Skeletal muscle satellite cell (primary cell): ENCODE results near the gene CD79A.
A peak's percentile ranks its signal among the peaks of the same experiment; 100 is the strongest.

Source experiments
- H3K27me3 ChIP-seq: 2 replicates; pipeline ENCODE4 v1.7.0; 2013; ENCODE audit warnings: low read length; ENCODE audit not compliant: control insufficient read depth, insufficient read depth
- H3K36me3 ChIP-seq: 2 replicates; pipeline ENCODE4 v1.7.0; 2013; ENCODE audit warnings: mild to moderate bottlenecking, control low read depth, low read length; ENCODE audit not compliant: insufficient read depth
- H3K4me1 ChIP-seq: 2 replicates; pipeline ENCODE4 v1.7.0; 2013; ENCODE audit warnings: low read length; ENCODE audit not compliant: control insufficient read depth, insufficient read depth
- H3K4me2 ChIP-seq: 2 replicates; pipeline ENCODE4 v1.7.0; 2013; ENCODE audit warnings: mild to moderate bottlenecking, low read length
- H3K4me3 ChIP-seq: 2 replicates; pipeline ENCODE4 v1.7.0; 2013; ENCODE audit warnings: low read length
- H3K9ac ChIP-seq: 2 replicates; pipeline ENCODE4 v1.7.0; 2013; ENCODE audit warnings: mild to moderate bottlenecking, low read depth, low read length, moderate library complexity
- H3K9me3 ChIP-seq: replicated peaks from 2 replicates; pipeline ENCODE4 v1.7.0; 2013; ENCODE audit warnings: mild to moderate bottlenecking, control low read depth, low read length

The CD79A gene

DNA sequence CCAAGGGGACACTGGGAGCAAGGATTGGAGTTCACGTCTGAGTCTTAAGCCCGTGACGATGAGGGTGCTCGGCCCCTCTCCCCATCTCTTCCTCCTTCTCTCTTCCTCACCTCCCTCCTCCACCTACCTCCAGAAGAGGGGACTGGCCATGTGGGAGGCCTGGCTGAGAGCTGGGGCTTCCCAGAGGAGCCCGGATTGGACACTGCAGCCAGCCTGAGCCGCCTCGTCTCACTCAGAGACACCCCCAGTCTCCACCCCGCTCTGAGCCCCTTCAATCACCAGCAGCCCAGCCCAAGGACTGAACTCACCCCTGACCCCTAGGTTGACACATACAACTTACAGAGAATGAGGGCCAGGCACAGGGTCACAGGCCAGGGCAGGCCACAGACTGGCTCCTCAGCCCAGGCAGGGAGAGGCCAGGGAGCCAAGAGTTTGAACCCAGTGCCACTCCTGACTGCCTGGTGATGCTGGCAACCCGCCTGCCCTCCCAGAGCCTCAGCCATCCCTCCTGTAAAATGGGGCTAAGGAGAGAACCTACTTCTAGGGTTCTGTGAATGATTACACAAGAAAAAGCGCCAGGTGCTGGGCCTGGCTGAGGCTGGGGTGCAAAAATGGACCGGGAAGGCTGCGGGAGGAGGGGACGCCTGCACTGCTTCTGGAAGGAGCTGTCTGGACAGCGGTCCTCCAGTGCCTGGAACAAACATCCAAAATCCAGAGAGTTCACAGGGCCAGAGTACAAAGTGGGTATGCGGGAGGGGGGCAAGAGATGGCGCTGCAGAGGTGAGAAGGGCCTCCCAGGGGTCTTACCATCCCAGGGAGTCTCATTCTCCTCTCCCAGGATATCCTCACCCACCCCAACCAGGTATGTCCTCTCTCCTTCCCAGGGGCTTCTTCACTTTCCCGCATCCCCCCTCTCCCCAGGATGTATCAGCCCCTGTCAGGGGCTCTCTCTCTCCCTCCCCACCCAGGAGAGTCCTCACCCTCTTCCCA is 1.1 kb downstream of the CD79A start:
- H3K9me3 ChIP-seq, result no peaks in the 10 kb centered on the region
- no peak overlapping the region for H3K4me3 ChIP-seq
- H3K9ac ChIP-seq, result no peak overlapping the region
- H3K4me2 ChIP-seq, result no peak overlapping the region
- H3K36me3 ChIP-seq, result no peaks in the 10 kb centered on the region
- peaks cover 8% of the 10 kb centered on the region for H3K27me3 ChIP-seq
- H3K4me1 ChIP-seq, result peaks cover 7% of the 10 kb centered on the region

DNA sequence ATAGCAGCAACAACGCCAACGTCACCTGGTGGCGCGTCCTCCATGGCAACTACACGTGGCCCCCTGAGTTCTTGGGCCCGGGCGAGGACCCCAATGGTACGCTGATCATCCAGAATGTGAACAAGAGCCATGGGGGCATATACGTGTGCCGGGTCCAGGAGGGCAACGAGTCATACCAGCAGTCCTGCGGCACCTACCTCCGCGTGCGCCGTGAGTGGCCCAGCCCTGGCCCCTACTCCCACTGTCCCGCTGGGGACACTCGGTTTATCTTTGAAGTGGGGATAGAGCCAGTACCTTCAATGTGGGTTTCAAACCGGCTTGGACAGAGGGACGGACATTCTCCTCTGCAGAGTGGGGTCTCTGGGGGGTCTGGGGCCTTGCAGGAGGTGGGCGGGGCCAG is 2.0 kb downstream of the CD79A start:
- H3K4me1 ChIP-seq, result peaks cover 7% of the 10 kb centered on the region
- no peak overlapping the region for H3K4me3 ChIP-seq

DNA sequence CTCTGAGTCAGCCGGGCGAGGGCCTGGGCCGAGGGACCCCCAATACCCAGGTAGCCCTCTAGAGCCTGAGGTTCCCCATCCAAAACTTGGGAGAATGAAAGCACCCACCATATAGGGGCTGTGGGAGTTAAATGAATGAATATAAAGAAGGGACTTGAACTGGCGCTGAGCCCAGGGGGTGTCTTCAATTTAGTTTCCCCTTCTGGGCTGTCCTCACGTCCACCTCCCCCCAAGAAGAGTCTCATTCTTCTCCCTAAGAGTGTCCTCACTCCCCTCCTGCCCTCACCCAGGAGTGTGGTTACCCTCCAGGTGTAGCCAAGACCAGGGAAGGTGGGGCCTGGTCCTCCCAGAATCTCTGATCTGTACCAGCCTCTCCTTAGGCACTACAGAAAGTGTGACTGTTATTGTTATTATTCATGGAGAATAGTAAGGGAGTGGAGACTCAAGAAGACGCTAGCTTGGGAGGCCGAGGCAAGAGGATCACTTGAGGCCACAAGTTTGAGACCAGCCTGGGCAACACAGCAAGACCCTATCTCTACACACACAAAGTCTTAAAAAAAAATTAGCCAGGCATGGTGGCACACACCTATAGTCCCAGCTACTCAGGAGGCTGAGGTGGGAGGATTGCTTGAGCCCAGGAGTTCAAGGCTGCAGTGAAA is 2.7 kb downstream of the CD79A start:
- no peak overlapping the region for H3K4me2 ChIP-seq
- H3K9ac ChIP-seq, result no peak overlapping the region
- no peaks in the 10 kb centered on the region for H3K9me3 ChIP-seq
- no peak overlapping the region for H3K4me3 ChIP-seq
- peaks cover 9% of the 10 kb centered on the region for H3K4me1 ChIP-seq
- H3K27me3 ChIP-seq, result peaks cover 8% of the 10 kb centered on the region
- no peaks in the 10 kb centered on the region for H3K36me3 ChIP-seq

More for the DNA sequence above, 2.0 kb downstream of the CD79A start:
- Histone ChIP-seq H3K4me2 (no peak overlapping the region), H3K36me3 (no peaks in the 10 kb centered on the region), H3K9me3 (no peaks in the 10 kb centered on the region), H3K9ac (no peak overlapping the region), H3K27me3 (peaks cover 8% of the 10 kb centered on the region)

DNA sequence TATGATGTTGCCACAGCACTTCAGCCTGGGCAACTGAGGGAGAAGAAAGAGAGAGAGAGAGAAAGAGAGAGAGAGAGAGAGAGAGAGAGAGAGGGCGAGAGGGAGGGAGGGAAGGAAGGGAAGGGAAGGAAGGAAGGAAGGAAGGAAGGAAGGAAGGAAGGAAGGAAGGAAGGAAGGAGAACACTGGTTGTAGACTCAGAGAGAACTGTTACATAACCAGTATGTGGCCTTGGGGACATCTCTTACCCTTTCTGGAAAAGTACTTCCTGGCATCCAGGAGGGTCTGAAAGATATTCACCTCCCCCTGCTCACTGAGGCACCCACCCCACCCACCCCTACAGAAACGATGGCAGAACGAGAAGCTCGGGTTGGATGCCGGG is 3.2 kb downstream of the CD79A start:
- Histone ChIP-seq H3K9me3 (no peaks in the 10 kb centered on the region), H3K4me3 (no peak overlapping the region), H3K36me3 (no peaks in the 10 kb centered on the region), H3K4me1 (peaks cover 13% of the 10 kb centered on the region), H3K9ac (no peak overlapping the region), H3K4me2 (no peak overlapping the region), H3K27me3 (peaks cover 8% of the 10 kb centered on the region)

DNA sequence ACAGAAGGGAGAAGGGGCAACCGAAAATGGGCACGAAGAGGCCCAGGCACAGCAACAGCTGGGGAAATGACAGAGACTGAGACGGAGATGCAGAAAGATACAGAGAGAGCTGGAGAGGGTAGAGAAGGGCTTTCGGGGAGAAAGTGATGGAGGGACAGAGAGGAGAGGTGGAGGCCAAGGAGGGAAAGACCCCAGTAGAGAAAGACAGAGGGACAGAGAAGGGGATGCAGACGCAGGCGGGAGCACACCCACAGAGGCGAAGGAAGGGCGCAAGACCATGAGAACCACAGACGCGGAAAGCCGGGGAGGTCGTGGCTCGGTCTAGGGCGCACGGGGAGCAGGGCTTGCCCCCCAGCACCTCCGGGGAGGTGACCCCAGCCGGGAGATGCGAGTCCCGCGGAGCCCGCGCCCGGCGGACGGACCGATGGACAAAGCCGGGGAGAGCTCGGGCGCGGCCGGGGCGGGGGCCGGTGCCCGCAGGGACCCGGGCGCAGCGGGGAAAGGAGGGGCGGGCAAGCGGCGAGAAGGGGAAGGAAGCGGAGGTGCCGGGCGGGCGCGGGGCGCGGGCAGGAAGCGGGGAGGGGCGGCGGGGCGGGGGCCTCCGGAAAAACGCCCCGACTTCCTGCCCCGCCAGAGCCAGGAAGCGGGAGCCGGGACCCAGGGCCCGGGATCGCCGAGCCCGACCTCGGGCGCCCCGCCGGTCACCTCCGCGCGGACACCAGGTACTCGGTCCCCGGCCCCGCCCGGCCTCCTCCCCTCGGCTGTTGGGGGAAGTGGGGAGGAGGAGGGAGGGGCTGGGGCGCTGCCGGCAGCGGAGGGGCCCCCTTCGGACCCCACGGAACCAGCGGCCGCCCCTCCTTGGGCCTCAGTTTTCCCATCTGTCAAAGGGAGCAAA is 5.7 kb downstream of the CD79A start, which contains the start of gene ARHGEF1:
Gene ARHGEF1, plus strand, starts transcription at position 617 of the 895 bp plus-strand sequence. CDS start 4,899 bp downstream, outside the sequence.
- peaks cover 29% of the 10 kb centered on the region for H3K4me1 ChIP-seq
- H3K9ac ChIP-seq, result peak within 1 kb of the TSS; percentile 92
- peak within 1 kb of the TSS; percentile 88 for H3K4me2 ChIP-seq
- H3K27me3 ChIP-seq, result peaks cover under 1% of the 10 kb centered on the region
- peak within 1 kb of the TSS; percentile 82 for H3K4me3 ChIP-seq
- no peaks in the 10 kb centered on the region for H3K9me3 ChIP-seq
- H3K36me3 ChIP-seq, result peaks cover 6% of the 10 kb centered on the region

DNA sequence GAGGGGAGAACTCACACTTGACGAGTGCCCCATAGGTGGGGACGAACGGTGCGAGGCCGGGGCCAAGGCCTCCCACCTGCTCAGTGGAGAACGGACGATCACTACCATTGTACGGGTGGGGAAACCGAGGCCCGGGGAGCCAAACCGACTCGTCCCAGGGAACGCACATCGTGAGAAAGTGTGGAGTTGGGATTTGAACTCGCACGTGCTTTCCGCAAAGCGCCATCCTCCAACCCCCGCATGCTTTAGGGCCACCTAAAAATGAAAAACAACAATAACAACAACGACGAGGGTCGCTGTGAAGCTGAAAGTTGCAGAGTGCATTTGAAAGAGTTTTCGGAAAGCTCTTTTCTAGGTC is 6.4 kb downstream of the CD79A start:
- no peaks in the 10 kb centered on the region for H3K27me3 ChIP-seq
- H3K36me3 ChIP-seq, result peaks cover 6% of the 10 kb centered on the region
- H3K4me1 ChIP-seq, result peaks cover 31% of the 10 kb centered on the region
- peak overlapping the region; percentile 92 for H3K9ac ChIP-seq
- H3K9me3 ChIP-seq, result no peaks in the 10 kb centered on the region
- H3K4me3 ChIP-seq, result peak overlapping the region; percentile 82
- H3K4me2 ChIP-seq, result peak overlapping the region; percentile 88

DNA sequence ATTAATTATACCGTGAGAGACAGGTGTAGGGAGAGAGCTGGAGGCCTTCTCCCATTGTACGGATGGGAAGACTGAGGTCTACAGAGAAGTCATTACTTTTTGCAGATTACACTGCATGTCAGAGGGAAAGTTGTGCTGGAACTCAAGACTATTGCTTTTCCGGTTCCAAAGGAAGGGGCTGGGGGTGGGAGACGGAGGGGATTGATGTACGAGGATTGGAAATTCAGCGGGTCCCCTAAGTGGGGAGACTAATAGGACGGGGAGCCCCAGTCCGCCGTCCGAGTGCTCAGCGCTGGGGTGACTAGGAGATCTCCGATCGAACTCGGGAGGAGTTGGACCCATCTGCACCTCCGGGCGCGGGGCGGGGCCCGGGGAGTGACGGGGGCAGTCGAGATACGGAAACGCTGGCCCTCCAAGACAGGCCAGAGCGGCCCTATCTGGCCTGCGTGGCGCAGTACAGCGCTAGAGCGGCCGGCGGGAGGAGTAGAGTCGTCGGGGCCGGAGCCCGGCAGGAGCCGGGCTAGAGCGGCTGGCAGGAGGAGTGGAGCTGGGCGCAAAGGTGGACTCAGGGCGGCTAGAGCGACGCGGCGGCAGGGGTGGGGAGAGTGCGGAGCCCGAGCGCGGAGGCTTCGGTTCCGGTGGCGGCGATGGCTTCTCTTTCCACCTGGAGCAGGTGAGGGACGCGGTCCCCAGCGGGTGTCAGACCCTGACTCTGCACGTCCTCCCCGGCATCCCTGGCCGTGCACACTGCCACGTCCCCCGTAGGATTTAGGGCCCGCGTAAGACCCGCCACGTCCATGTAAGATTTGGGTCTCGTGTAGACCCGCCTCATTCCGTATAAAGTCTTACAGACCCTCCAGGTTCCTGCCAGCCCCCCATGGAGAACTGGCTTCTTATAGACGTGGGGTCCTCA is 7.0 kb downstream of the CD79A start:
- Histone ChIP-seq H3K36me3 (peaks cover 8% of the 10 kb centered on the region), H3K9ac (peak overlapping the region; percentile 96), H3K4me2 (peak overlapping the region; percentile 88), H3K9me3 (no peaks in the 10 kb centered on the region), H3K4me1 (peaks cover 31% of the 10 kb centered on the region), H3K4me3 (peak overlapping the region; percentile 82), H3K27me3 (no peaks in the 10 kb centered on the region)

DNA sequence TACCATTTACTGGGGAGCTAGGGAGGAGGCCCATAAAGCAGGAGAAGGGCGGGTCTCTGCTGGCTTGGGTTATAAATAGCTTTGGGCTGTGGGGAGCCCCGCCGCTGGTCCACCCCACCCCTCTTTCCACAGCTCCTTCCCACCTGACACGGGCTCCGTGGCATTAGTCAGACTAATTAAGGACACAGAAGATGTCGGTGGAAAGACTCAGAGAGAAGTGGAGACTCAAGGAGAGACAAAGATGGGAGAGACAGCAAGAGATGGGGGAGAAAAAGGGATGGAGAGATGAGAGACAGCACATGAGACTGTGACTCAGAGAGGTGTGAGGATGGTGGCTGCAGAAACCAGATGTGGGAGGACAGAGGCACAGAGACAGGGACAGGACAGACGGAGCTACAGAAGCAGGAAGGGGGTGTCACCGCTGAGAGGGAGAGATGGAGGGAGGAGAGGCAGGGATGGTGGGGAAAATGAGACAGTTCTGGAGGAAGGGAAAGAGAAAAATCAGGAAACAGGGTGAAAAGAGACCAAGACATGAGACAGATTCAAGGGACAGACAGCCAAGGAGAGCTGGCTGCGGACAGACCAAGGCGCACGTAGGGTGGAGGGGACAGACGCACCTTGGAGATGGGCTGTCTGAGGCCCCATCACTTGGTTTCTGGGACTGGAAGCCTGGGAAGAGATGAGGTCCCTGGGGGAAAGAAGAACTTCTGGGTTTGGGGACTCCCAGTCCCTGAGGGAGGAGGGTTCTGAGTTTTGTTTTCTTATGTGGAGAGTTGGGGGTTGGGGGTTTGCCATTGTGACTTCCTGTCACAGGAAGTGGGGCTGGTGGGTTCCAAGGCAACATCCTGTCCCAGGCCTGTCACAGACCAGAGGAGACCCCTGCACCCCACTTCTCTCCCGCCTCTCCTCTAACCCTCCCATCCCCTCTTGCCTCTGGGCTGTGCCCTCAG is 10.0 kb downstream of the CD79A start:
- Histone ChIP-seq H3K4me3 (no peak overlapping the region), H3K36me3 (peaks cover 24% of the 10 kb centered on the region), H3K27me3 (no peaks in the 10 kb centered on the region), H3K9ac (peak overlapping the region; percentile 1), H3K4me2 (peak overlapping the region; percentile 13), H3K4me1 (peaks cover 31% of the 10 kb centered on the region), H3K9me3 (no peaks in the 10 kb centered on the region)

DNA sequence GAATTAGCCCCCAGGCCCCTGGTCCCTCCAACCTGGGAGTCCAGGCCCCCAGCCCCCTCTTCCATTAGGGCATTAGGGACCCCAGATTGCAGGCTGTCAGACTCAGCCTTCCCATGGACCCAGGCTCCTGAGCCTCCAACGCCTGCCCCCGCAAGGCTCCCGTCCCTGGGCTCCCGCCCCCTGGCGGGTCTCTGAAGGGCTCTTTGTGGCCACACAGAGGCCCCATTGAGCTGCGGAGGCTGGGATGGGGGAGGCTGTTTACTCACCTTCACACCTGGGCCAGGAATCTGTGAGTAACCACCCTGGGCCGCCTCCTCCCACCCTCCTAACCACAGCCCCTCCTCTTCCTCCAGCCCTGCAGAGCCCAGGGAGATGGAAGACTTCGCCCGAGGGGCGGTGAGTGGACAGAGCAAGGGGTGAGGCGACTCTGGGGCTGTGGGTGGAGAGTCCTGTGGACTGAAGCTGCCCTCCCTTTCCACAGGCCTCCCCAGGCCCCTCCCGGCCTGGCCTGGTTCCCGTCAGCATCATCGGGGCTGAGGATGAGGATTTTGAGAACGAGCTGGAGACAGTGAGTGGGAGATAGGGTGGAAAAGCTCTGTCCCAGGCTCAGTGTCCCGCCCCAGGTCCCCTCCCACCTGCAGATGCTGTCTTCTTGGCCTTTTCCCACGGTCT is 10.8 kb downstream of the CD79A start:
- H3K27me3 ChIP-seq, result no peaks in the 10 kb centered on the region
- no peak overlapping the region for H3K4me2 ChIP-seq
- H3K9ac ChIP-seq, result no peak overlapping the region
- H3K4me3 ChIP-seq, result no peak overlapping the region
- H3K36me3 ChIP-seq, result peaks cover 31% of the 10 kb centered on the region
- H3K4me1 ChIP-seq, result peaks cover 24% of the 10 kb centered on the region
- H3K9me3 ChIP-seq, result no peaks in the 10 kb centered on the region
